Upper lobe of right lung (tissue), 1 donor: Measurements from ENCODE around the gene LCTL. TPM values are rescaled to one million over a fixed set of nuclear protein-coding genes. Genes with fewer than 3 reads are reported as not detected.
A peak's percentile ranks its signal among the peaks of the same experiment; 100 is the strongest.
"Not testable (repeated sequence)": the region's sequence is repeated elsewhere in the genome, so short reads cannot be mapped to it uniquely, and the experiment has no call there.

Experiments
- ATAC-seq: fragments of 200-7000 bp; cut with Tn5 transposase; one replicate; pipeline ENCODE4 v1.9.1; 2020; ENCODE audit warnings: mild to moderate bottlenecking, moderate library complexity
- DNase-seq: peaks from one replicate; pipeline ENCODE4 v3.0.0-alpha.2; 2020
- H3K27ac ChIP-seq: fragments of 200-600 bp; one replicate; pipeline ENCODE4 v1.8.0; 2022
- H3K27me3 ChIP-seq: fragments of 200-600 bp; one replicate; pipeline ENCODE4 v1.8.0; 2022; ENCODE audit warnings: mild to moderate bottlenecking
- H3K36me3 ChIP-seq: fragments of 200-600 bp; one replicate; pipeline ENCODE4 v1.8.0; 2022
- H3K4me1 ChIP-seq: fragments of 200-600 bp; one replicate; pipeline ENCODE4 v1.8.0; 2022
- H3K4me3 ChIP-seq: fragments of 200-600 bp; one replicate; pipeline ENCODE4 v1.8.0; 2022; ENCODE audit warnings: mild to moderate bottlenecking
- H3K9me3 ChIP-seq: fragments of 200-600 bp; one replicate; pipeline ENCODE4 v1.8.0; 2022
- CTCF ChIP-seq: fragments of 200-600 bp; IDR thresholded peaks from one replicate; pipeline ENCODE4 v1.8.0; 2022; ENCODE audit warnings: antibody characterized with exemption
- intact Hi-C: fragments of 100-400 bp; cut with DNase I; formaldehyde crosslinking; loops from one replicate; pipeline ENCODE4 v1.11.0; 2022
- total RNA-seq: library from RNA; stranded (reverse); fragmentation: NEBNext Ultra II Directional; extraction: Animal tissue kit (Norgen Biotek cat#: 25700); gene quantifications from one replicate; pipeline ENCODE4 v1.2.1, GENCODE V29; 2021
- donor health status: DM: no; HTN: yes; CAD: no; lungs with severe emphysema.

The LCTL gene
- total RNA-seq, 1 donor from 2014 or later, result not detected

- H3K4me1 ChIP-seq, result peaks cover 33% of the 10 kb centered on the region
- no peak for ATAC-seq
- peak overlapping the region; percentile 97 for H3K27ac ChIP-seq
- peaks cover 45% of the 10 kb centered on the region for H3K36me3 ChIP-seq
- H3K4me3 ChIP-seq, result peak overlapping the region; percentile 92
- intact Hi-C loops, result no loop called here
- no peak for DNase-seq
- no peak for TF ChIP-seq CTCF
- no peaks in the 10 kb centered on the region for H3K27me3 ChIP-seq
- no peaks in the 10 kb centered on the region for H3K9me3 ChIP-seq
These were observed 61.8 kb downstream of the LCTL start for GRCh38 chr15:66503780-66504562.

GRCh38 chr15:66503041-66503648 lies 62.7 kb downstream of the LCTL start:
- ATAC-seq, DNase-seq, H3K27me3 ChIP-seq, intact Hi-C loops, H3K9me3 ChIP-seq: not testable (repeated sequence)
- Histone ChIP-seq H3K36me3 (peaks cover 53% of the 10 kb centered on the region), H3K4me3 (peak overlapping the region; percentile 92), H3K27ac (peak overlapping the region; percentile 97), H3K4me1 (peaks cover 37% of the 10 kb centered on the region)

- intact Hi-C loops, result no loop called here
- no peak overlapping the region for H3K27ac ChIP-seq
- TF ChIP-seq CTCF, result no peak
- H3K36me3 ChIP-seq, result peaks cover 55% of the 10 kb centered on the region
- DNase-seq (no peak), ATAC-seq (no peak)
- H3K4me3 ChIP-seq, result peak overlapping the region; percentile 92
- no peaks in the 10 kb centered on the region for H3K27me3 ChIP-seq
- H3K4me1 ChIP-seq, result peaks cover 42% of the 10 kb centered on the region
- no peaks in the 10 kb centered on the region for H3K9me3 ChIP-seq
These were observed 63.3 kb downstream of the LCTL start for GRCh38 chr15:66502491-66502890.

- H3K9me3 ChIP-seq, ATAC-seq, intact Hi-C loops, H3K27me3 ChIP-seq, DNase-seq, H3K4me3 ChIP-seq, H3K27ac ChIP-seq: not testable (repeated sequence)
- Histone ChIP-seq H3K4me1 (peaks cover 45% of the 10 kb centered on the region), H3K36me3 (peaks cover 59% of the 10 kb centered on the region)
These were observed 65.5 kb downstream of the LCTL start for GRCh38 chr15:66500346-66500745.

GRCh38 chr15:66498501-66499386 lies 67.1 kb downstream of the LCTL start:
- no peaks in the 10 kb centered on the region for H3K9me3 ChIP-seq
- ATAC-seq (no peak), DNase-seq (no peak)
- no peaks in the 10 kb centered on the region for H3K27me3 ChIP-seq
- TF ChIP-seq CTCF, result peak; percentile 25
- peaks cover 44% of the 10 kb centered on the region for H3K4me1 ChIP-seq
- intact Hi-C loops, result loop anchor here (5.0 kb wide), 1 partner anchor 111 kb away; the partner anchor contains the start of gene MAP2K1
- H3K4me3 ChIP-seq, result no peak overlapping the region
- H3K27ac ChIP-seq, result peak overlapping the region; percentile 93
- peaks cover 74% of the 10 kb centered on the region for H3K36me3 ChIP-seq

Other genes with a start within 250 kb of the LCTL start
- gene TIPIN, start 209.3 kb downstream of the LCTL start, total RNA-seq, result 4.6 TPM
- 44.5 TPM for gene MAP2K1, start 179.1 kb downstream of the LCTL start, total RNA-seq
- 29.9 TPM for gene SNAPC5, start 68.2 kb downstream of the LCTL start, total RNA-seq
- gene RPL4, start 61.1 kb downstream of the LCTL start, total RNA-seq, result 1,699 TPM
- 4.6 TPM for gene ZWILCH, start 60.7 kb downstream of the LCTL start, total RNA-seq
- 167 TPM for gene SMAD6, start 136.2 kb upstream of the LCTL start, total RNA-seq